ENCODE data around the gene AFAP1L1. TPM values are rescaled to one million over a fixed set of nuclear protein-coding genes. Genes with fewer than 3 reads are reported as not detected.

The AFAP1L1 gene
- total and polyA plus RNA-seq, 9 of the 15 experiments (the other 6 are each of a cell fraction or from before 2014, with no cell fraction given) = 0.01 to 0.12 (median 0.03) TPM; not detected in 4

DNA sequence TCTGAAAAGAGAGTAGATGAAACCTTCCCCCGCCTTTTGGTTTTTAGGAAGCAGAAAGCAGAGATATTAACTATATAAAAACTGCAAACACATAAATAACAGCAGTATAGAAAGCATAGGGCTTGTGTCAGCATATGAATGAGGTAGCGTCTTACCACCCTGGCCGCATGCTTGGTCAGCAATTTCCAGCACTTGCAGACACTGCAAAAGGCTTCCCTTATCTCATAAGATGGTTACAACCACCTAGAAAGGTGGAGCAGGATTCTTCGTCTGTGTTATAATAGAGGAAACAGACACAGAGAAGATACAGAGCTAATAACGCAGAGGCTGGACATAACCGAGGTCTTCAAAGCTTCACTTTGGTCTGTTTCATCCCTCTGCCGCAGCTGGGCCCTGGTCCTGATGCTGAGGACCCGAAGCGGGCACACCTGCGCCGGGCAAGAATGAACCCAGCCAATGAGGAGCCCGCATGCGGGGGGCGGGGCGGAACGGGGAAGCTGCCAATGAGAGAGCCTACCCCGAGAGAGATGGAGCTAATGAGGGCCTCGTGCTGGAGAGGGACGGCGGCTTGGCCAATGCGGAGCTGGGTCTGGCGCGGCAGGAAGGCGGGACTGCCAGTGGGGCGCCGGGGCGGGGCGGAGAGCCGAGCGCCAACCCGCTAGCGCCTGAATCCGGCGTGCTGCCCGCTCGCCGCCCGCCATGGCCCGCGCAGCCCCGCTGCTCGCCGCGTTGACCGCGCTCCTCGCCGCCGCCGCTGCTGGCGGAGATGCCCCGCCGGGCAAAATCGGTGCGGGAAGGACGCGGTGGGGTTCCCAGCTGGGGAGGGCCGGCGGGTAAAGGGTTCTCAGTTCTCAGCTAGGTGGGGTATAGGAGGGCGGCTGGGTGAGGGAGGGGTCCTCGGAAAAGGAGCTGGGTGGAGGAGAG is 86.0 kb downstream of the AFAP1L1 start, which contains the start of gene PCYOX1L (continued):
- TF ChIP-seq CBFA2T2 (conservative IDR thresholded peaks at IDR 0.05) (no peak), PKNOX1 (IDR thresholded peaks at IDR 0.05) (peak; percentile 98), ZC3H4 (CRISPR knock-in tag; IDR thresholded peaks at IDR 0.05; ENCODE audit: borderline replicate concordance) (no peak), SMARCC2 (IDR thresholded peaks at IDR 0.05; ENCODE audit: low read depth) (no peak), NR3C1 (CRISPR knock-in tag; IDR thresholded peaks at IDR 0.05) (no peak), ZFP36 (IDR thresholded peaks at IDR 0.05; ENCODE audit: low read depth, low read length, partially characterized antibody) (no peak), ZNF121 (CRISPR knock-in tag; conservative IDR thresholded peaks at IDR 0.05) (no peak), FOXK1 (CRISPR knock-in tag; IDR thresholded peaks at IDR 0.05; ENCODE audit: borderline replicate concordance) (no peak), CHD1 (IDR thresholded peaks at IDR 0.05; ENCODE audit: low read length) (no peak), GTF2E2 (tag; IDR thresholded peaks at IDR 0.05) (no peak), DDX20 (tag; IDR thresholded peaks at IDR 0.05; ENCODE audit: low read depth) (no peak), XRCC5 (IDR thresholded peaks at IDR 0.05; ENCODE audit: low read depth, low read length) (no peak), ELF4 (CRISPR knock-in tag; IDR thresholded peaks at IDR 0.05) (no peak), ZNF431 (CRISPR knock-in tag; IDR thresholded peaks at IDR 0.05) (no peak), ZSCAN32 (CRISPR knock-in tag; IDR thresholded peaks at IDR 0.05) (no peak), TARDBP (IDR thresholded peaks at IDR 0.05) (no peak), KDM1A (IDR thresholded peaks at IDR 0.05) (peak; percentile 63 to 77)
- TF ChIP-seq, protein P1, sequence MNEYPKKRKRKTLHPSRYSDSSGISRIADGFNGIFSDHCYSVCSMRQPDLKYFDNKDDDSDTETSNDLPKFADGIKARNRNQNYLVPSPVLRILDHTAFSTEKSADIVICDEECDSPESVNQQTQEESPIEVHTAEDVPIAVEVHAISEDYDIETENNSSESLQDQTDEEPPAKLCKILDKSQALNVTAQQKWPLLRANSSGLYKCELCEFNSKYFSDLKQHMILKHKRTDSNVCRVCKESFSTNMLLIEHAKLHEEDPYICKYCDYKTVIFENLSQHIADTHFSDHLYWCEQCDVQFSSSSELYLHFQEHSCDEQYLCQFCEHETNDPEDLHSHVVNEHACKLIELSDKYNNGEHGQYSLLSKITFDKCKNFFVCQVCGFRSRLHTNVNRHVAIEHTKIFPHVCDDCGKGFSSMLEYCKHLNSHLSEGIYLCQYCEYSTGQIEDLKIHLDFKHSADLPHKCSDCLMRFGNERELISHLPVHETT (CRISPR knock-in tag; conservative IDR thresholded peaks at IDR 0.05 in 1 of 2, IDR thresholded peaks at IDR 0.05 in 1 of 2) = peak in 1 of 2 experiments; percentile 37; a peak in 1 of 4 replicates
- TF ChIP-seq, protein P2, sequence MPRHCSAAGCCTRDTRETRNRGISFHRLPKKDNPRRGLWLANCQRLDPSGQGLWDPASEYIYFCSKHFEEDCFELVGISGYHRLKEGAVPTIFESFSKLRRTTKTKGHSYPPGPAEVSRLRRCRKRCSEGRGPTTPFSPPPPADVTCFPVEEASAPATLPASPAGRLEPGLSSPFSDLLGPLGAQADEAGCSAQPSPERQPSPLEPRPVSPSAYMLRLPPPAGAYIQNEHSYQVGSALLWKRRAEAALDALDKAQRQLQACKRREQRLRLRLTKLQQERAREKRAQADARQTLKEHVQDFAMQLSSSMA (CRISPR knock-in tag; IDR thresholded peaks at IDR 0.05) = no peak
- TF ChIP-seq, protein P3, sequence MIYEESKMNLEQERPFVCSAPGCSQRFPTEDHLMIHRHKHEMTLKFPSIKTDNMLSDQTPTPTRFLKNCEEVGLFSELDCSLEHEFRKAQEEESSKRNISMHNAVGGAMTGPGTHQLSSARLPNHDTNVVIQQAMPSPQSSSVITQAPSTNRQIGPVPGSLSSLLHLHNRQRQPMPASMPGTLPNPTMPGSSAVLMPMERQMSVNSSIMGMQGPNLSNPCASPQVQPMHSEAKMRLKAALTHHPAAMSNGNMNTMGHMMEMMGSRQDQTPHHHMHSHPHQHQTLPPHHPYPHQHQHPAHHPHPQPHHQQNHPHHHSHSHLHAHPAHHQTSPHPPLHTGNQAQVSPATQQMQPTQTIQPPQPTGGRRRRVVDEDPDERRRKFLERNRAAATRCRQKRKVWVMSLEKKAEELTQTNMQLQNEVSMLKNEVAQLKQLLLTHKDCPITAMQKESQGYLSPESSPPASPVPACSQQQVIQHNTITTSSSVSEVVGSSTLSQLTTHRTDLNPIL (CRISPR knock-in tag; IDR thresholded peaks at IDR 0.05) = no peak
- TF ChIP-seq, protein P4, sequence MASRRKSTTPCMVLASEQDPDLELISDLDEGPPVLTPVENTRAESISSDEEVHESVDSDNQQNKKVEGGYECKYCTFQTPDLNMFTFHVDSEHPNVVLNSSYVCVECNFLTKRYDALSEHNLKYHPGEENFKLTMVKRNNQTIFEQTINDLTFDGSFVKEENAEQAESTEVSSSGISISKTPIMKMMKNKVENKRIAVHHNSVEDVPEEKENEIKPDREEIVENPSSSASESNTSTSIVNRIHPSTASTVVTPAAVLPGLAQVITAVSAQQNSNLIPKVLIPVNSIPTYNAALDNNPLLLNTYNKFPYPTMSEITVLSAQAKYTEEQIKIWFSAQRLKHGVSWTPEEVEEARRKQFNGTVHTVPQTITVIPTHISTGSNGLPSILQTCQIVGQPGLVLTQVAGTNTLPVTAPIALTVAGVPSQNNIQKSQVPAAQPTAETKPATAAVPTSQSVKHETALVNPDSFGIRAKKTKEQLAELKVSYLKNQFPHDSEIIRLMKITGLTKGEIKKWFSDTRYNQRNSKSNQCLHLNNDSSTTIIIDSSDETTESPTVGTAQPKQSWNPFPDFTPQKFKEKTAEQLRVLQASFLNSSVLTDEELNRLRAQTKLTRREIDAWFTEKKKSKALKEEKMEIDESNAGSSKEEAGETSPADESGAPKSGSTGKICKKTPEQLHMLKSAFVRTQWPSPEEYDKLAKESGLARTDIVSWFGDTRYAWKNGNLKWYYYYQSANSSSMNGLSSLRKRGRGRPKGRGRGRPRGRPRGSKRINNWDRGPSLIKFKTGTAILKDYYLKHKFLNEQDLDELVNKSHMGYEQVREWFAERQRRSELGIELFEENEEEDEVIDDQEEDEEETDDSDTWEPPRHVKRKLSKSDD (conservative IDR thresholded peaks at IDR 0.05; ENCODE audit: low read length) = no peak

Data from K562 (cell line).